SK-N-MC (cell line): ENCODE data around the gene STXBP3.

Source experiments
- FOXP2 ChIP-seq: optimal IDR thresholded peaks from 2 replicates; pipeline ENCODE3; 2011; ENCODE audit warnings: mild to moderate bottlenecking, moderate library complexity; ENCODE audit not compliant: insufficient read depth; ENCODE audit errors: extremely low read length, control extremely low read depth
- POLR2AphosphoS5 ChIP-seq: IDR thresholded peaks from 2 replicates; pipeline ENCODE4 v1.6.1; 2012; ENCODE audit warnings: mild to moderate bottlenecking, low read depth, low read length, borderline replicate concordance

- TF ChIP-seq POLR2AphosphoS5: no peak
- TF ChIP-seq FOXP2: no peak
These were observed 66.9 kb downstream of the STXBP3 start for GRCh38 chr1:108813326-108813725.
